ENCODE results near the gene CHKA. TPM values are rescaled to one million over a fixed set of nuclear protein-coding genes. Genes with fewer than 3 reads are reported as not detected.

The CHKA gene
- total RNA-seq, 1 experiment from 2014 or later = 63.0 TPM

- no peak overlapping the region for H3K14ac ChIP-seq (ENCODE audit: insufficient read depth, low read length)
- H3K9me3 Mint-ChIP-seq = no peaks in the 10 kb centered on the region
- H3K23ac ChIP-seq (ENCODE audit: insufficient read length, low read depth, low read length) = no peak overlapping the region
- no peak overlapping the region for H2BK15ac ChIP-seq (ENCODE audit: low read depth, low read length)
- no peak overlapping the region for H2AK5ac ChIP-seq (ENCODE audit: insufficient read length, low read length)
- H3K79me2 ChIP-seq (ENCODE audit: insufficient read depth, low read length) = peaks cover 7% of the 10 kb centered on the region
- no peak overlapping the region for H3K27ac ChIP-seq (ENCODE audit: insufficient read length, low read depth, low read length)
- WGBS (ENCODE audit: extremely low coverage, insufficient read length, low lambda C conversion rate) = no CpG with 5 or more reads among the region's 8 CpGs
- H4K8ac ChIP-seq (replicated peaks; ENCODE audit: insufficient read length, low read depth, low read length) = no peak overlapping the region
- no peak overlapping the region for H4K5ac ChIP-seq (ENCODE audit: insufficient read length, low read depth, low read length)
- H3T11ph ChIP-seq (ENCODE audit: low read length) = no peak overlapping the region
- no peaks in the 10 kb centered on the region for H3K4me1 ChIP-seq (ENCODE audit: insufficient read depth, low read length)
- H4K91ac ChIP-seq (ENCODE audit: insufficient read length, low read depth, low read length) = no peak overlapping the region
- no peaks in the 10 kb centered on the region for H4K20me1 ChIP-seq (ENCODE audit: control insufficient read depth, insufficient read depth, insufficient read length)
- H2BK20ac ChIP-seq (ENCODE audit: low read depth, low read length, poor library complexity, severe bottlenecking) = no peak overlapping the region
- peaks cover 4% of the 10 kb centered on the region for H3K79me1 ChIP-seq (ENCODE audit: insufficient read depth, low read depth, low read length, poor library complexity, severe bottlenecking)
- no peak overlapping the region for H3K56ac ChIP-seq (ENCODE audit: insufficient read length, low read depth, low read length)
- DNase-seq = no peak
- H3K36me3 Mint-ChIP-seq (ENCODE audit: insufficient read depth in 1 of 3, low read depth in 3 of 3) = peaks cover 17 to 44% (median 39%) of the 10 kb centered on the region in 3 experiments
- H2BK12ac ChIP-seq (ENCODE audit: insufficient read length, low read depth, low read length) = no peak overlapping the region
- H2BK5ac ChIP-seq (ENCODE audit: insufficient read length, low read length) = no peak overlapping the region
- no peak overlapping the region for H3K9ac ChIP-seq (ENCODE audit: extremely low read depth, insufficient read length, low read length)
- no peak overlapping the region for H2AFZ ChIP-seq (ENCODE audit: low read length)
- peak overlapping the region in 1 of 3 experiments; percentile 83; a peak in 1 of 7 replicates for H3K27ac Mint-ChIP-seq
- no peaks in the 10 kb centered on the region for H3K9me3 ChIP-seq (ENCODE audit: control insufficient read depth, low read depth, low read length)
- no peak for TF ChIP-seq CTCF (conservative IDR thresholded peaks at IDR 0.05)
- H3K23me2 ChIP-seq (ENCODE audit: insufficient read length, low read depth, low read length, poor library complexity, severe bottlenecking) = no peaks in the 10 kb centered on the region
- no peak overlapping the region for H3K18ac ChIP-seq (ENCODE audit: insufficient read length, low read depth, low read length)
- no peaks in the 10 kb centered on the region for H3K27me3 ChIP-seq (ENCODE audit: insufficient read depth, low read length)
- H3K4me1 Mint-ChIP-seq = no peaks in the 10 kb centered on the region
- no peaks in the 10 kb centered on the region for H3K27me3 Mint-ChIP-seq (ENCODE audit: low read depth)
- H3K4ac ChIP-seq (ENCODE audit: low read depth, low read length) = no peak overlapping the region
- H2BK120ac ChIP-seq (ENCODE audit: low read depth, low read length, poor library complexity, severe bottlenecking) = no peak overlapping the region
- H3K4me3 Mint-ChIP-seq = no peak overlapping the region
- H3K4me2 ChIP-seq (ENCODE audit: insufficient read depth, insufficient read length, low read length) = no peak overlapping the region
These were observed 40.3 kb downstream of the CHKA start for GRCh38 chr11:68080860-68081259.

Data from H9 (cell line).